ENCODE data around the gene GPR161.
A peak's percentile ranks its signal among the peaks of the same experiment; 100 is the strongest.
"Not testable (repeated sequence)": the region's sequence is repeated elsewhere in the genome, so short reads cannot be mapped to it uniquely, and the experiment has no call there.

The GPR161 gene, protein sequence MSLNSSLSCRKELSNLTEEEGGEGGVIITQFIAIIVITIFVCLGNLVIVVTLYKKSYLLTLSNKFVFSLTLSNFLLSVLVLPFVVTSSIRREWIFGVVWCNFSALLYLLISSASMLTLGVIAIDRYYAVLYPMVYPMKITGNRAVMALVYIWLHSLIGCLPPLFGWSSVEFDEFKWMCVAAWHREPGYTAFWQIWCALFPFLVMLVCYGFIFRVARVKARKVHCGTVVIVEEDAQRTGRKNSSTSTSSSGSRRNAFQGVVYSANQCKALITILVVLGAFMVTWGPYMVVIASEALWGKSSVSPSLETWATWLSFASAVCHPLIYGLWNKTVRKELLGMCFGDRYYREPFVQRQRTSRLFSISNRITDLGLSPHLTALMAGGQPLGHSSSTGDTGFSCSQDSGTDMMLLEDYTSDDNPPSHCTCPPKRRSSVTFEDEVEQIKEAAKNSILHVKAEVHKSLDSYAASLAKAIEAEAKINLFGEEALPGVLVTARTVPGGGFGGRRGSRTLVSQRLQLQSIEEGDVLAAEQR

DNA sequence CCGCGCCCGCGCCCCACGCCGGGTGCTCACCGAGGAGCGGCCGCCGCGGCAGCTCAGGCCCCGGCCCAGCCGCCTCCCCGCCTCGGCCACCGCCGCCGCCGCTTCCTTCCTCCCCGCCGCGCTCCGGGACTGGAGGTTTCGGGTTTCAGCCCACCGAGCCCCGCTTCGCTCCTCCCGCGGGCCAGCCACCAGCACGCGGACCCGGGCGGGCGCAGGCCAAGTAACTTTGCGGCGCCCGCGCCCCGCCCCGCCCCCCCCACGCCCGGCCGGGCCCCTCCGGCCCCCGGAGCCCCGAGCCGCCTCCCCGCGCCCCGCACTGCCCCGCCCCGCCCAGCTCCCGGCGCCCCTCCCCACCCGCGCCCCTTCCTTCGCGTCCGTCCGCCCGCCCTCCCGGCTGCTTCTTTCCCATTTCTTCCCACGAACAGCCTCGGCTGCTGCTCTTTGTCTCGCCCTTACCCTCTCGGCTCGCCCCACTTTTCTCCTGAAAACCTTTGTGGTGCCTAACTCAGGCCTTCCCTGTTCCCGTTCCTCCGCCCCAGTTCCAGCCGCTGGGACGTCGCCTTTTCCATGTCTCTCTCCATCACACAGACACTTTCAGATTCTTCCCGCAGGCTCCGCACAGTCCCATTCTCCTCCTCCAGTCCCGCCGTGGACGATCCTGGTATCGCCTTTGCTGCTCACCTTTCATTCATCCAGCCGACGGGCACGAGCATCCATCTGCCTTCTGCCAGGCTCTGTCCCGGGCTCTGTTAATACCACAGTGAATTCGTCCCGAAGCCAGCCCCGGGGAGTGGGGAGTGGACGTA is at the start of gene GPR161:
TSS of gene GPR161 (minus strand) at position 222 of the 806 bp plus-strand sequence. CDS start 32,080 bp downstream, outside the sequence.
- H3K4me2 ChIP-seq (ENCODE audit: low read length): peak within 1 kb of the TSS; percentile 78
- H3K9ac ChIP-seq: no peak within 1 kb of the TSS
- H3K9me3 ChIP-seq (ENCODE audit: control insufficient read depth, low read length): no peaks in the 10 kb centered on the region
- H3K4me3 ChIP-seq (ENCODE audit: low read depth, low read length): peak within 1 kb of the TSS; percentile 66
- H3K79me2 ChIP-seq: no peaks in the 10 kb centered on the region
- no peaks in the 10 kb centered on the region for H3K36me3 ChIP-seq (ENCODE audit: control insufficient read depth, insufficient read depth, low read length)
- H3K4me1 ChIP-seq: no peaks in the 10 kb centered on the region
- TF ChIP-seq, protein P1, sequence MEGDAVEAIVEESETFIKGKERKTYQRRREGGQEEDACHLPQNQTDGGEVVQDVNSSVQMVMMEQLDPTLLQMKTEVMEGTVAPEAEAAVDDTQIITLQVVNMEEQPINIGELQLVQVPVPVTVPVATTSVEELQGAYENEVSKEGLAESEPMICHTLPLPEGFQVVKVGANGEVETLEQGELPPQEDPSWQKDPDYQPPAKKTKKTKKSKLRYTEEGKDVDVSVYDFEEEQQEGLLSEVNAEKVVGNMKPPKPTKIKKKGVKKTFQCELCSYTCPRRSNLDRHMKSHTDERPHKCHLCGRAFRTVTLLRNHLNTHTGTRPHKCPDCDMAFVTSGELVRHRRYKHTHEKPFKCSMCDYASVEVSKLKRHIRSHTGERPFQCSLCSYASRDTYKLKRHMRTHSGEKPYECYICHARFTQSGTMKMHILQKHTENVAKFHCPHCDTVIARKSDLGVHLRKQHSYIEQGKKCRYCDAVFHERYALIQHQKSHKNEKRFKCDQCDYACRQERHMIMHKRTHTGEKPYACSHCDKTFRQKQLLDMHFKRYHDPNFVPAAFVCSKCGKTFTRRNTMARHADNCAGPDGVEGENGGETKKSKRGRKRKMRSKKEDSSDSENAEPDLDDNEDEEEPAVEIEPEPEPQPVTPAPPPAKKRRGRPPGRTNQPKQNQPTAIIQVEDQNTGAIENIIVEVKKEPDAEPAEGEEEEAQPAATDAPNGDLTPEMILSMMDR (IDR thresholded peaks at IDR 0.05): no peak
- peak within 1 kb of the TSS; percentile 62 for H3K27ac ChIP-seq
- peak within 1 kb of the TSS; percentile 81 for H2AFZ ChIP-seq
- H3K27me3 ChIP-seq (ENCODE audit: control insufficient read depth, insufficient read depth, low read length): no peaks in the 10 kb centered on the region

DNA sequence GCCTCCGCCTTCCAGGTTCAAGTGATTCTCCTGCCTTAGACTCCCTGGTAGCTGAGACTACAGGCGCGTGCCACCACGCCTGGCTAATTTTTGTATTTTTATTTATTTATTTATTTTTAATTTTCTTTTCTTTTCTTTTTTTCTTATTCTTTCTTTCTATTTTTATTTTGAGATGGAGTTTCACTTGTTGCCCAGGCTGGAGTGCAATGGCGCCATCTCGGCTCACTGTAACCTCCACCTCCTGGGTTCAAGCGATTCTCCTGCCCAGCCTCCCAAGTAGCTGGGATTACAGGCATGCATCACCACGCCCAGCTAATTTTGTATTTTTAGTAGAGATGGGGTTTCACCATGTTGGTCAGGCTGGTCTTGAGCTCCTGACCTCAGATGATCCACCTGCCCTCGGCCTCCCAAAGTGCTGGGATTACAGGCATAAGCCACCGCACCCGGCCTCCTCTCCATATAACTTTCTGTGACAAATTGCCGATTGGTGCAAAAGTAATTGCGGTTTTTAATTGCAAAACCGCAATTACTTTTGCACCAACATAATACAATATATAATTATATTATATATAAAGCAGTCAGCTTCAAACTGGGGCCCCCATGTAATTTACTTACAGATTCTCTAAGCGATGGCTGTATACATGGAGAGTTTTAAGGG is 44.5 kb upstream of the GPR161 start:
- not testable (repeated sequence) for H3K27ac ChIP-seq; H3K4me1 ChIP-seq; H2AFZ ChIP-seq; H3K9ac ChIP-seq; H3K4me2 ChIP-seq (ENCODE audit: low read length); H3K9me3 ChIP-seq (ENCODE audit: control insufficient read depth, low read length); H3K79me2 ChIP-seq; H3K27me3 ChIP-seq (ENCODE audit: control insufficient read depth, insufficient read depth, low read length); H3K36me3 ChIP-seq (ENCODE audit: control insufficient read depth, insufficient read depth, low read length); H3K4me3 ChIP-seq (ENCODE audit: low read depth, low read length)

- Histone ChIP-seq H3K4me2 (ENCODE audit: low read length) (peak overlapping the region; percentile 90), H3K4me1 (no peaks in the 10 kb centered on the region), H3K27ac (peak overlapping the region; percentile 89), H3K36me3 (ENCODE audit: control insufficient read depth, insufficient read depth, low read length) (no peaks in the 10 kb centered on the region), H3K9ac (no peak overlapping the region), H3K79me2 (peaks cover 2% of the 10 kb centered on the region), H3K27me3 (ENCODE audit: control insufficient read depth, insufficient read depth, low read length) (no peaks in the 10 kb centered on the region), H2AFZ (peak overlapping the region; percentile 79), H3K4me3 (ENCODE audit: low read depth, low read length) (peak overlapping the region; percentile 95), H3K9me3 (ENCODE audit: control insufficient read depth, low read length) (no peaks in the 10 kb centered on the region)
- TF ChIP-seq, protein P1 (IDR thresholded peaks at IDR 0.05): no peak
These were observed 43.4 kb upstream of the GPR161 start for GRCh38 chr1:168180148-168180524.

GRCh38 chr1:168179438-168180147 is 42.9 kb upstream of the GPR161 start:
- peak overlapping the region; percentile 79 for H2AFZ ChIP-seq
- no peaks in the 10 kb centered on the region for H3K9me3 ChIP-seq (ENCODE audit: control insufficient read depth, low read length)
- no peaks in the 10 kb centered on the region for H3K27me3 ChIP-seq (ENCODE audit: control insufficient read depth, insufficient read depth, low read length)
- peak overlapping the region; percentile 38 for H3K9ac ChIP-seq
- H3K4me1 ChIP-seq: no peaks in the 10 kb centered on the region
- H3K27ac ChIP-seq: peak overlapping the region; percentile 89
- H3K79me2 ChIP-seq: peaks cover 2% of the 10 kb centered on the region
- no peaks in the 10 kb centered on the region for H3K36me3 ChIP-seq (ENCODE audit: control insufficient read depth, insufficient read depth, low read length)
- peak overlapping the region; percentile 90 for H3K4me2 ChIP-seq (ENCODE audit: low read length)
- H3K4me3 ChIP-seq (ENCODE audit: low read depth, low read length): peak overlapping the region; percentile 95
- TF ChIP-seq, protein P1 (IDR thresholded peaks at IDR 0.05): no peak
